SK-N-SH (cell line): ENCODE results near the gene MYH15. TPM values are rescaled to one million over a fixed set of nuclear protein-coding genes. Genes with fewer than 3 reads are reported as not detected.

Experiments used
- CTCF ChIA-PET: fragments of 300-600, 350-600 bp; formaldehyde crosslinking; extraction: SDS; loops from one replicate; lab custom pipeline; 2021; lab: Yijun Ruan, JAX
- POLR2A ChIA-PET: fragments of 350-600 bp; sonication (Branson Sonifier 250); formaldehyde crosslinking; extraction: SDS; loops from one replicate; lab custom pipeline; 2020; ENCODE audit warnings: antibody characterized with exemption, inconsistent platforms; lab: Yijun Ruan, JAX
- DNase-seq: peaks from one replicate; pipeline ENCODE4 v3.0.0; 2012
- H2AFZ ChIP-seq: fragments of 200-600 bp; sonication (generic); 2 replicates; pipeline ENCODE4 v1.8.1; 2016; ENCODE audit warnings: antibody characterized with exemption, mild to moderate bottlenecking, low read depth
- H3F3A ChIP-seq: fragments of 200-600 bp; sonication (generic); replicated peaks from 2 replicates; pipeline ENCODE3; 2016; ENCODE audit warnings: antibody characterized with exemption, mild to moderate bottlenecking; ENCODE audit not compliant: insufficient read depth
- H3K27ac ChIP-seq, 2 experiments: fragments of 200-500 bp in 1 of 2; fragments of 200-600 bp in 1 of 2; sonication (Bioruptor generic) in 1 of 2; sonication (generic), shearing (Covaris generic) in 1 of 2; 2 replicates each; pipeline versions ENCODE4 v1.5.1 to v1.6.1; 2014 to 2016; ENCODE audit warnings: low read depth in 2 of 2, inconsistent platforms in 1 of 2, low read length in 1 of 2, mild to moderate bottlenecking in 1 of 2, mixed read lengths in 1 of 2
- H3K27me3 ChIP-seq: fragments of 200-600 bp; sonication (generic), shearing (Covaris generic); 2 replicates; pipeline ENCODE4 v1.6.1; 2016; ENCODE audit warnings: mixed run types; ENCODE audit not compliant: insufficient read depth
- H3K36me3 ChIP-seq, 2 experiments: fragments of 200-500 bp in 1 of 2; fragments of 200-600 bp in 1 of 2; sonication (Bioruptor generic) in 1 of 2; sonication (generic) in 1 of 2; replicated peaks in 1 of 2; 2 replicates each; pipeline versions ENCODE3 to v1.5.1; 2014 to 2016; ENCODE audit warnings: low read length in 1 of 2, mild to moderate bottlenecking in 1 of 2; ENCODE audit not compliant: insufficient read depth in 2 of 2, control insufficient read depth in 1 of 2
- H3K4me1 ChIP-seq, 2 experiments: fragments of 200-500 bp in 1 of 2; fragments of 200-600 bp in 1 of 2; sonication (Bioruptor generic) in 1 of 2; sonication (generic), shearing (Covaris generic) in 1 of 2; 2 replicates each; pipeline versions ENCODE4 v1.5.1 to v1.6.1; 2014 to 2016; ENCODE audit warnings: low read depth in 1 of 2, low read length in 1 of 2, mixed run types in 1 of 2; ENCODE audit not compliant: insufficient read depth in 2 of 2, control insufficient read depth in 1 of 2
- H3K4me2 ChIP-seq: fragments of 200-600 bp; sonication (generic), shearing (Covaris generic); 2 replicates; pipeline ENCODE4 v1.6.1; 2017; ENCODE audit warnings: mixed run types
- H3K4me3 ChIP-seq, 2 experiments: fragments of 200-500 bp in 1 of 2; fragments of 200-600 bp in 1 of 2; sonication (Bioruptor generic) in 1 of 2; sonication (generic), shearing (Covaris generic) in 1 of 2; 2 replicates each; pipeline versions ENCODE4 v1.5.1 to v1.8.1; 2014 to 2016; ENCODE audit warnings: low read depth in 2 of 2, inconsistent platforms in 1 of 2, low read length in 1 of 2, mild to moderate bottlenecking in 1 of 2, mixed read lengths in 1 of 2, moderate library complexity in 1 of 2
- H3K79me2 ChIP-seq: fragments of 200-600 bp; sonication (generic); 2 replicates; pipeline ENCODE4 v1.8.1; 2017; ENCODE audit warnings: mild to moderate bottlenecking; ENCODE audit not compliant: insufficient read depth
- H3K9ac ChIP-seq: fragments of 200-600 bp; sonication (generic); 2 replicates; pipeline ENCODE4 v1.6.1; 2017; ENCODE audit warnings: mixed run types
- H3K9me2 ChIP-seq: fragments of 200-600 bp; sonication (generic); 2 replicates; pipeline ENCODE4 v1.6.1; 2017; ENCODE audit warnings: mixed run types
- H3K9me3 ChIP-seq: fragments of 200-600 bp; sonication (generic); 2 replicates; pipeline ENCODE4 v1.6.1; 2017; ENCODE audit warnings: mixed run types, mild to moderate bottlenecking, moderate library complexity
- H4K20me1 ChIP-seq: fragments of 200-600 bp; sonication (generic); 2 replicates; pipeline ENCODE4 v1.6.1; 2017; ENCODE audit warnings: mild to moderate bottlenecking, mixed run types; ENCODE audit not compliant: insufficient read depth
- EP300 ChIP-seq, 2 experiments: IDR thresholded peaks; 2 replicates each; pipeline versions ENCODE4 v1.4.0 to v1.6.1; 2012; ENCODE audit warnings: borderline replicate concordance in 1 of 2, low read depth in 1 of 2, low read length in 1 of 2
- EZH2phosphoT487 ChIP-seq: fragments of 200-600 bp; sonication (generic); IDR thresholded peaks from 2 replicates; pipeline ENCODE4 v1.6.1; 2017; ENCODE audit warnings: low read depth, mixed run types, mild to moderate bottlenecking, antibody characterized with exemption, moderate library complexity, borderline replicate concordance
- FOXJ3 ChIP-seq: sonication (generic); formaldehyde crosslinking; IDR thresholded peaks from 2 replicates; pipeline ENCODE4 v1.5.1; 2020; ENCODE audit warnings: mild to moderate bottlenecking, missing genetic modification reagents
- GATA2 ChIP-seq: sonication (generic); formaldehyde crosslinking; IDR thresholded peaks from 2 replicates; pipeline ENCODE4 v1.5.0; 2020; ENCODE audit warnings: mild to moderate bottlenecking, missing genetic modification reagents
- JUND ChIP-seq: IDR thresholded peaks from 2 replicates; pipeline ENCODE4 v1.4.0; 2012
- NRF1 ChIP-seq: IDR thresholded peaks from 2 replicates; pipeline ENCODE4 v1.6.1; 2012; ENCODE audit warnings: low read depth, mild to moderate bottlenecking, low read length
- RAD21 ChIP-seq: IDR thresholded peaks from 2 replicates; pipeline ENCODE4 v1.6.1; 2012; ENCODE audit warnings: mild to moderate bottlenecking, low read length
- RXRA ChIP-seq: IDR thresholded peaks from 2 replicates; pipeline ENCODE4 v1.4.0; 2012; ENCODE audit warnings: low read depth, mild to moderate bottlenecking, borderline replicate concordance
- SIN3A ChIP-seq: IDR thresholded peaks from 2 replicates; pipeline ENCODE4 v1.6.1; 2012; ENCODE audit warnings: low read depth, mild to moderate bottlenecking, low read length, moderate library complexity, borderline replicate concordance
- TAF1 ChIP-seq: IDR thresholded peaks from 2 replicates; pipeline ENCODE4 v1.6.1; 2012; ENCODE audit warnings: low read depth, mild to moderate bottlenecking, low read length, moderate library complexity, borderline replicate concordance
- TCF12 ChIP-seq: IDR thresholded peaks from 2 replicates; pipeline ENCODE4 v1.4.0; 2012
- YY1 ChIP-seq: IDR thresholded peaks from 2 replicates; pipeline ENCODE4 v1.4.0; 2012; ENCODE audit warnings: low read depth, mild to moderate bottlenecking
- WGBS: methylation state at CpG from one replicate; pipeline ENCODE4 v1.1.6; 2017; ENCODE audit warnings: low lambda C conversion rate; 5-methylcytosine and 5-hydroxymethylcytosine counted together
- polyA plus RNA-seq, 3 experiments: library from polyadenylated mRNA; depleted of rRNA; stranded (reverse); fragments of >200 nt; gene quantifications; 2 replicates each; pipeline ENCODE4 v1.2.3, GENCODE V29; 2012
- TF ChIP-seq, protein P1 (sequence below): fragments of 150-350 bp; IDR thresholded peaks from 2 replicates; pipeline ENCODE4 v1.6.1; 2017; ENCODE audit warnings: antibody characterized with exemption, low read length, low read depth, borderline replicate concordance
- TF ChIP-seq, protein P2 (sequence below): IDR thresholded peaks from 2 replicates; pipeline ENCODE4; 2012
- TF ChIP-seq, protein P3 (sequence below): IDR thresholded peaks from 2 replicates; pipeline ENCODE4 v1.4.0; 2012; ENCODE audit warnings: low read depth, borderline replicate concordance
- TF ChIP-seq, protein P4 (sequence below): fragments of 200-600 bp; sonication (generic); IDR thresholded peaks from 2 replicates; pipeline ENCODE4 v1.6.1; 2017; ENCODE audit warnings: antibody characterized with exemption, mild to moderate bottlenecking, moderate library complexity

MYH15 gene
- polyA plus RNA-seq, 1 of the 3 experiments (the other 2 are of a cell fraction), result 2.1 TPM

DNA sequence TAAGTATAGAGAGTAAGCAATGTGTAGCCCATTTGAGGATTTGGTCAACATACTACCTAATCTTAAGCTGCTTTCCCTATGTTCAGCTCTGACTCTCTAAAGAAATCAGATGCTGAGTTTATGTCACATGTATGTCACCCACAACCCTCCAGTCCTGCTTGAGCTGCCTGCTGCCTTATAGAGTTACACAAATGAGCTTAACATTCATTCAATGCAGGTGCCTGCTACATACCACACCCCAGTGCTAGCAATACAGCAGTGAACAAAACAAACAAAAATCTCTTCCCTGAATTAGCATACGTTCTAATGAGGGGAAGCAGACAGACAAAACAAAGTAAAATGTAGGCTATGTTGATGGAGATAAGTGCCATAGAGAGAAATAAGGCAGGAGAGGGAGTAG is 121.0 kb downstream of the MYH15 start (continued):
- TF ChIP-seq EP300 (IDR thresholded peaks at IDR 0.05; ENCODE audit: borderline replicate concordance in 1 of 2, low read depth in 1 of 2, low read length in 1 of 2), result no peak
- TF ChIP-seq, protein P1, sequence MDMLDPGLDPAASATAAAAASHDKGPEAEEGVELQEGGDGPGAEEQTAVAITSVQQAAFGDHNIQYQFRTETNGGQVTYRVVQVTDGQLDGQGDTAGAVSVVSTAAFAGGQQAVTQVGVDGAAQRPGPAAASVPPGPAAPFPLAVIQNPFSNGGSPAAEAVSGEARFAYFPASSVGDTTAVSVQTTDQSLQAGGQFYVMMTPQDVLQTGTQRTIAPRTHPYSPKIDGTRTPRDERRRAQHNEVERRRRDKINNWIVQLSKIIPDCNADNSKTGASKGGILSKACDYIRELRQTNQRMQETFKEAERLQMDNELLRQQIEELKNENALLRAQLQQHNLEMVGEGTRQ, result no peak
- TF ChIP-seq, protein P2, sequence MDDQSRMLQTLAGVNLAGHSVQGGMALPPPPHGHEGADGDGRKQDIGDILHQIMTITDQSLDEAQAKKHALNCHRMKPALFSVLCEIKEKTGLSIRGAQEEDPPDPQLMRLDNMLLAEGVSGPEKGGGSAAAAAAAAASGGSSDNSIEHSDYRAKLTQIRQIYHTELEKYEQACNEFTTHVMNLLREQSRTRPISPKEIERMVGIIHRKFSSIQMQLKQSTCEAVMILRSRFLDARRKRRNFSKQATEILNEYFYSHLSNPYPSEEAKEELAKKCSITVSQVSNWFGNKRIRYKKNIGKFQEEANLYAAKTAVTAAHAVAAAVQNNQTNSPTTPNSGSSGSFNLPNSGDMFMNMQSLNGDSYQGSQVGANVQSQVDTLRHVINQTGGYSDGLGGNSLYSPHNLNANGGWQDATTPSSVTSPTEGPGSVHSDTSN, result no peak

DNA sequence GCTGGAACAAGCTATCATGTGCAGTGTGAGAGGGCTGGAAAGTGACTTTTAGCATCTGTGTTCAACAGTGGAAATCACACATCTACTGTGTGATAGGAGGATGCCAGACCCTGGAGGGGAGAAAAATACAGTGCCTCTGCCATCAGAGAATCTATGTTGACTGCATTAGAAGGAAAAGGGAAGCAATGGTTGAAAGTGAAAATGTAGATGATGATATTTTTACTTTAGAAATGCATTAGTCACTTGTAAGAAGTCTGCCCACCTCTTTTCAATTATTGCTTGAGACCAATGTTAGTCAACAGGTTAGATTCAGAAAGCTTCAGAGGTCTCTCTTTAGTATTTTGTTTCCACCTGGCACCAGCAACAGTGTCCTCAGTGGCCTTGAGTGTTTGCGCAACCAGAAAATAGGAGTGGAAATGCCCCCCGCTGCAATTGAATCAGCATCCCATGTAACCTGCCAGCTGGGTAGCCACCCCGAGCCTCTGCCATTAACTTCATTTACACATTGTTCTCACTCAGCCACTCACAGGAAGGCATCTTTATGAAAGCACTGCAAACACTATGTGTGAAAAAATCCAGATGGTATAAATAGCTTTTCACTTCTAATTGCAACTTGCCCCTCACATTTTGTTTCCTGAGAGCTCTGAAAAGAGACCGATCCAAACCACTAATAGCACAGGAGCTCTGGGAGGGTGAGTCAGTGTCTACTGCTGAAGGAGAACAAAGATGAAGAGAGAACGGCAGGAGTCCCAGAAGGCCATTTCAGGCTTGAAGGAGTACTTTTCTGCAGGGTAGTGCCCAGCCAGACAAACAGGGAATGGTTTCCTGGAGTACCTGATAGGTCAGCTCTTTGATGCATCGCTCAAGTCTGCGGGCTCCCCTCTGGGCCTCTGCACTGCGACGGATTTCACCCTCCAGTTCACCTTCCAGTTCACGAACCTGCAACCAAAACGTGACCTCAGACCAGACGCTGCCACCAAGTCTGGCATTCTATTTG is 122.0 kb downstream of the MYH15 start:
- no peak overlapping the region for H2AFZ ChIP-seq
- no peak overlapping the region for H3K9ac ChIP-seq
- WGBS, result 91% methylated on average over 12 of the region's 12 CpGs
- H3K4me2 ChIP-seq, result no peak overlapping the region
- peaks cover 6 to 10% of the 10 kb centered on the region in 2 experiments; a peak in 2 of 4 replicates for H3K4me1 ChIP-seq
- ChIA-PET POLR2A (interaction anchor here (1.2 kb wide), 1 partner anchor 53 kb away, joined by 3 read pairs; no protein-coding TSS in a partner anchor), CTCF (interaction anchor here (1.3 to 1.5 kb wide), 3 partner anchors 89 to 712 kb away, joined by 3 to 5 read pairs (median 4); no protein-coding TSS in a partner anchor)
- no peak overlapping the region for H3K4me3 ChIP-seq
- H3K79me2 ChIP-seq, result no peaks in the 10 kb centered on the region
- no peak overlapping the region for H3K27ac ChIP-seq
- H4K20me1 ChIP-seq, result no peaks in the 10 kb centered on the region
- TF ChIP-seq SIN3A (no peak), GATA2 (CRISPR knock-in tag) (peak; percentile 23)
- H3K9me2 ChIP-seq, result no peaks in the 10 kb centered on the region
- no peaks in the 10 kb centered on the region for H3F3A ChIP-seq
- no peak for DNase-seq
- H3K36me3 ChIP-seq, result no peaks in the 10 kb centered on the region
- no peaks in the 10 kb centered on the region for H3K27me3 ChIP-seq
- no peaks in the 10 kb centered on the region for H3K9me3 ChIP-seq

DNA sequence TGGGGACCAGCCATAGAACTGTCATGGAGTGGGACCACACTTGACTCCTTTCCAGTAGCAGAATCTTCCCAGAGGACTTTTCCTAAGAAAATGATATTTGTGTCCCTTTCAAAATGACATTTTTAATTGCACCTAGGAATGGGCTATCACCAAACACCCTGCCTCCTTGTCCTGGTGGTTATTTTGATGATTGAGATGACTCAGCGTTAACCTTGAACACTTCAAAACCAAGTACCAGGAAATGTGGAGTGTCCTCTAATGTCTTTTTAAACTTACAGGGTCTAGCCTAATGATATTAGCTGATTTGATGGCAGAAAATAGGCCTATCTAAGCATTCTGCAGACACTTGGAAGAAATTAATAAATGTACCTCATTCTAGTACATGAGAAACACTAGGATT is 123.3 kb downstream of the MYH15 start:
- no peaks in the 10 kb centered on the region for H3F3A ChIP-seq
- no peak overlapping the region for H3K9ac ChIP-seq
- H3K4me1 ChIP-seq, result peaks cover 4 to 6% of the 10 kb centered on the region in 2 experiments; a peak in 2 of 4 replicates
- no peak overlapping the region for H3K4me3 ChIP-seq
- H3K79me2 ChIP-seq, result no peaks in the 10 kb centered on the region
- ChIA-PET CTCF (interaction anchor here (1.0 kb wide), 1 partner anchor 18 kb away, joined by 3 read pairs; no protein-coding TSS in a partner anchor), POLR2A (no interaction called here)
- no peaks in the 10 kb centered on the region for H4K20me1 ChIP-seq
- H3K9me3 ChIP-seq, result no peaks in the 10 kb centered on the region
- H3K27me3 ChIP-seq, result no peaks in the 10 kb centered on the region
- no peak overlapping the region for H3K4me2 ChIP-seq
- no peak for DNase-seq
- WGBS, result 88% methylated on average over 1 of the region's 1 CpG
- no peak overlapping the region for H3K27ac ChIP-seq
- no peaks in the 10 kb centered on the region for H3K9me2 ChIP-seq
- H3K36me3 ChIP-seq, result no peaks in the 10 kb centered on the region
- no peak overlapping the region for H2AFZ ChIP-seq
- TF ChIP-seq YY1 (no peak), RAD21 (no peak), EZH2phosphoT487 (no peak), GATA2 (CRISPR knock-in tag) (no peak), JUND (no peak), NRF1 (no peak), RXRA (no peak), TCF12 (no peak), TAF1 (no peak), FOXJ3 (CRISPR knock-in tag) (no peak)
- TF ChIP-seq, protein P3, sequence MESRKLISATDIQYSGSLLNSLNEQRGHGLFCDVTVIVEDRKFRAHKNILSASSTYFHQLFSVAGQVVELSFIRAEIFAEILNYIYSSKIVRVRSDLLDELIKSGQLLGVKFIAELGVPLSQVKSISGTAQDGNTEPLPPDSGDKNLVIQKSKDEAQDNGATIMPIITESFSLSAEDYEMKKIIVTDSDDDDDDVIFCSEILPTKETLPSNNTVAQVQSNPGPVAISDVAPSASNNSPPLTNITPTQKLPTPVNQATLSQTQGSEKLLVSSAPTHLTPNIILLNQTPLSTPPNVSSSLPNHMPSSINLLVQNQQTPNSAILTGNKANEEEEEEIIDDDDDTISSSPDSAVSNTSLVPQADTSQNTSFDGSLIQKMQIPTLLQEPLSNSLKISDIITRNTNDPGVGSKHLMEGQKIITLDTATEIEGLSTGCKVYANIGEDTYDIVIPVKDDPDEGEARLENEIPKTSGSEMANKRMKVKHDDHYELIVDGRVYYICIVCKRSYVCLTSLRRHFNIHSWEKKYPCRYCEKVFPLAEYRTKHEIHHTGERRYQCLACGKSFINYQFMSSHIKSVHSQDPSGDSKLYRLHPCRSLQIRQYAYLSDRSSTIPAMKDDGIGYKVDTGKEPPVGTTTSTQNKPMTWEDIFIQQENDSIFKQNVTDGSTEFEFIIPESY, result no peak
- TF ChIP-seq, protein P1, result no peak
- TF ChIP-seq, protein P4, sequence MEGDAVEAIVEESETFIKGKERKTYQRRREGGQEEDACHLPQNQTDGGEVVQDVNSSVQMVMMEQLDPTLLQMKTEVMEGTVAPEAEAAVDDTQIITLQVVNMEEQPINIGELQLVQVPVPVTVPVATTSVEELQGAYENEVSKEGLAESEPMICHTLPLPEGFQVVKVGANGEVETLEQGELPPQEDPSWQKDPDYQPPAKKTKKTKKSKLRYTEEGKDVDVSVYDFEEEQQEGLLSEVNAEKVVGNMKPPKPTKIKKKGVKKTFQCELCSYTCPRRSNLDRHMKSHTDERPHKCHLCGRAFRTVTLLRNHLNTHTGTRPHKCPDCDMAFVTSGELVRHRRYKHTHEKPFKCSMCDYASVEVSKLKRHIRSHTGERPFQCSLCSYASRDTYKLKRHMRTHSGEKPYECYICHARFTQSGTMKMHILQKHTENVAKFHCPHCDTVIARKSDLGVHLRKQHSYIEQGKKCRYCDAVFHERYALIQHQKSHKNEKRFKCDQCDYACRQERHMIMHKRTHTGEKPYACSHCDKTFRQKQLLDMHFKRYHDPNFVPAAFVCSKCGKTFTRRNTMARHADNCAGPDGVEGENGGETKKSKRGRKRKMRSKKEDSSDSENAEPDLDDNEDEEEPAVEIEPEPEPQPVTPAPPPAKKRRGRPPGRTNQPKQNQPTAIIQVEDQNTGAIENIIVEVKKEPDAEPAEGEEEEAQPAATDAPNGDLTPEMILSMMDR, result no peak
